ENCODE data around the gene TNFSF10. TPM values are rescaled to one million over a fixed set of nuclear protein-coding genes. Genes with fewer than 3 reads are reported as not detected.

The TNFSF10 gene
- total and polyA plus RNA-seq, 2 of the 8 experiments (the other 6 are each of a cell fraction or from before 2014, with no cell fraction given): 0.06 TPM; not detected in 1

DNA sequence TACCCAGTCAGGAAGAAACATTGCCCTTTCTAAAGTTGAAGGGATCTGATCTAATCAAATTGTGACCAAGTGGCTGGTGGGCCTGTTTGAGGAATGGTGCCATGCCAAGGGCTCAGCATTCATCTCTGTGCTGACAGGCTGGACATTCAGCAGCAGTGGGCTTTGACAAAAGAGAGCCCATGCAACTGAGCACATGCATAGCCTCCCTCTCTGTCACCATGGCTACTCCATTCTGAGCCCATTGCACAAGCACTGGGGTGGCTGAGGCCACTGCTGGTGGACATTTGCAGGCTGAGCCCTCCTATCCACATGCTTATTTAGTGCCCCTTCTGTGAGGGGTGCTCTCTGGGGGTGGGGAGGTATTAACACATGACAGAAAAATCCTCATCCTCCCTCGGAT, 28.6 kb upstream of the TNFSF10 start (continued):
- TF ChIP-seq, protein P1, sequence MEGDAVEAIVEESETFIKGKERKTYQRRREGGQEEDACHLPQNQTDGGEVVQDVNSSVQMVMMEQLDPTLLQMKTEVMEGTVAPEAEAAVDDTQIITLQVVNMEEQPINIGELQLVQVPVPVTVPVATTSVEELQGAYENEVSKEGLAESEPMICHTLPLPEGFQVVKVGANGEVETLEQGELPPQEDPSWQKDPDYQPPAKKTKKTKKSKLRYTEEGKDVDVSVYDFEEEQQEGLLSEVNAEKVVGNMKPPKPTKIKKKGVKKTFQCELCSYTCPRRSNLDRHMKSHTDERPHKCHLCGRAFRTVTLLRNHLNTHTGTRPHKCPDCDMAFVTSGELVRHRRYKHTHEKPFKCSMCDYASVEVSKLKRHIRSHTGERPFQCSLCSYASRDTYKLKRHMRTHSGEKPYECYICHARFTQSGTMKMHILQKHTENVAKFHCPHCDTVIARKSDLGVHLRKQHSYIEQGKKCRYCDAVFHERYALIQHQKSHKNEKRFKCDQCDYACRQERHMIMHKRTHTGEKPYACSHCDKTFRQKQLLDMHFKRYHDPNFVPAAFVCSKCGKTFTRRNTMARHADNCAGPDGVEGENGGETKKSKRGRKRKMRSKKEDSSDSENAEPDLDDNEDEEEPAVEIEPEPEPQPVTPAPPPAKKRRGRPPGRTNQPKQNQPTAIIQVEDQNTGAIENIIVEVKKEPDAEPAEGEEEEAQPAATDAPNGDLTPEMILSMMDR (IDR thresholded peaks at IDR 0.05; ENCODE audit: control extremely low read depth in 1 of 3, insufficient read depth in 1 of 3, low read depth in 1 of 3, low read length in 3 of 3): no peak
- TF ChIP-seq HDAC2 (IDR thresholded peaks at IDR 0.05; ENCODE audit: borderline replicate concordance in 1 of 2, low read depth in 2 of 2, low read length in 2 of 2) (no peak), RFX5 (IDR thresholded peaks at IDR 0.05; ENCODE audit: borderline replicate concordance, low read depth, low read length) (no peak)
- TF ChIP-seq, protein P2, sequence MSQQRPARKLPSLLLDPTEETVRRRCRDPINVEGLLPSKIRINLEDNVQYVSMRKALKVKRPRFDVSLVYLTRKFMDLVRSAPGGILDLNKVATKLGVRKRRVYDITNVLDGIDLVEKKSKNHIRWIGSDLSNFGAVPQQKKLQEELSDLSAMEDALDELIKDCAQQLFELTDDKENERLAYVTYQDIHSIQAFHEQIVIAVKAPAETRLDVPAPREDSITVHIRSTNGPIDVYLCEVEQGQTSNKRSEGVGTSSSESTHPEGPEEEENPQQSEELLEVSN (IDR thresholded peaks at IDR 0.05): no peak
- TF ChIP-seq, protein P3, sequence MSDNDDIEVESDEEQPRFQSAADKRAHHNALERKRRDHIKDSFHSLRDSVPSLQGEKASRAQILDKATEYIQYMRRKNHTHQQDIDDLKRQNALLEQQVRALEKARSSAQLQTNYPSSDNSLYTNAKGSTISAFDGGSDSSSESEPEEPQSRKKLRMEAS (IDR thresholded peaks at IDR 0.05): no peak

All from H1 (cell line).